HCT116 (cell line): ENCODE data around the gene LY86. TPM values are rescaled to one million over a fixed set of nuclear protein-coding genes. Genes with fewer than 3 reads are reported as not detected.

Source experiments
- ATAC-seq: fragments of 200-7000 bp; cut with Tn5 transposase; 2 replicates; pipeline ENCODE4 v1.9.1; 2020; ENCODE audit warnings: mild to moderate bottlenecking, moderate library complexity
- BruUV-seq: library from RNA; stranded (reverse); fragments of 400-500 nt; replicated peaks from 2 replicates; lab custom pipeline; 2021; lab: Mats Ljungman, UMichigan
- CTCF ChIA-PET: fragments of 300-600 bp; sonication (Branson Sonifier 250); formaldehyde crosslinking; loops from one replicate; lab custom pipeline; 2021; ENCODE audit warnings: antibody characterized with exemption; lab: Charles Lee
- POLR2A ChIA-PET: fragments of 300-600, 350-600 bp; sonication (Branson Sonifier 250); formaldehyde crosslinking; loops from one replicate; lab custom pipeline; 2021; ENCODE audit warnings: antibody characterized with exemption; lab: Charles Lee
- RAD21 ChIA-PET, 2 experiments: fragments of 300-600 bp; sonication (Branson Sonifier 250); formaldehyde crosslinking; loops; one replicate each; lab custom pipeline; 2023; ENCODE audit warnings: low total read pairs in 2 of 2; ENCODE audit not compliant: uncharacterized antibody in 2 of 2, unreplicated experiment in 2 of 2, low non-redundant PET in 1 of 2; lab: Charles Lee
- DNase-seq: peaks from one replicate; pipeline ENCODE4 v3.0.0-alpha.2; 2010; ENCODE audit warnings: low read depth, low spot score
- H2AFZ ChIP-seq: fragments of 200-600 bp; shearing (Covaris generic), sonication (generic); 2 replicates; pipeline ENCODE4 v1.6.1; 2017; ENCODE audit warnings: low read depth, mixed run types, mixed read lengths, antibody characterized with exemption, low read length; ENCODE audit not compliant: poor library complexity, severe bottlenecking
- H3K27ac ChIP-seq: 2 replicates; pipeline ENCODE4 v1.5.1; 2012; ENCODE audit warnings: low read depth, low read length
- H3K27me3 ChIP-seq: fragments of 200-600 bp; sonication (generic); 2 replicates; pipeline ENCODE4 v1.6.1; 2016; ENCODE audit warnings: mixed run types, low read length, mixed read lengths; ENCODE audit not compliant: insufficient read depth
- H3K36me3 ChIP-seq, 2 experiments: fragments of 200-500 bp in 1 of 2; fragments of 200-600 bp in 1 of 2; sonication (Bioruptor generic) in 1 of 2; sonication (generic) in 1 of 2; 2 replicates each; pipeline versions ENCODE4 v1.5.1 to v1.6.1; 2014 to 2016; ENCODE audit warnings: low read length in 2 of 2, inconsistent platforms in 1 of 2, mixed read lengths in 1 of 2, mixed run types in 1 of 2; ENCODE audit not compliant: insufficient read depth in 2 of 2, control insufficient read depth in 1 of 2
- H3K4me1 ChIP-seq, 2 experiments: fragments of 200-600 bp in 1 of 2; sonication (generic) in 1 of 2; 2 replicates each; pipeline versions ENCODE4 v1.5.1 to v1.6.1; 2012 to 2017; ENCODE audit warnings: low read length in 2 of 2, inconsistent platforms in 1 of 2, mild to moderate bottlenecking in 1 of 2, mixed read lengths in 1 of 2, mixed run types in 1 of 2, moderate library complexity in 1 of 2; ENCODE audit not compliant: insufficient read depth in 2 of 2, control insufficient read depth in 1 of 2
- H3K4me2 ChIP-seq: fragments of 200-600 bp; sonication (generic); 2 replicates; pipeline ENCODE4 v1.6.1; 2017; ENCODE audit warnings: mixed run types, low read length, mixed read lengths
- H3K4me3 ChIP-seq, 2 experiments: fragments of 200-600 bp in 1 of 2; sonication (generic) in 1 of 2; replicated peaks in 1 of 2; 2 replicates each; pipeline ENCODE4 v1.5.1; 2011 to 2016; ENCODE audit warnings: low read length in 2 of 2, control low read depth in 1 of 2, low read depth in 1 of 2, mild to moderate bottlenecking in 1 of 2, mixed read lengths in 1 of 2, mixed run types in 1 of 2
- H3K79me2 ChIP-seq: fragments of 200-600 bp; sonication (generic); 2 replicates; pipeline ENCODE4 v1.6.1; 2017; ENCODE audit warnings: mild to moderate bottlenecking, mixed run types, low read length, moderate library complexity, mixed read lengths; ENCODE audit not compliant: insufficient read depth
- H3K9ac ChIP-seq: fragments of 200-600 bp; sonication (generic); 2 replicates; pipeline ENCODE4 v1.6.1; 2016; ENCODE audit warnings: low read length, mixed read lengths
- H3K9me2 ChIP-seq: fragments of 200-600 bp; sonication (generic), shearing (Covaris generic); 2 replicates; pipeline ENCODE4 v1.6.1; 2017; ENCODE audit warnings: mixed run types, mild to moderate bottlenecking, moderate library complexity; ENCODE audit not compliant: insufficient read depth
- H3K9me3 ChIP-seq, 2 experiments: fragments of 200-500 bp in 1 of 2; fragments of 200-600 bp in 1 of 2; sonication (Bioruptor generic) in 1 of 2; sonication (generic) in 1 of 2; 2 replicates each; pipeline ENCODE4 v1.6.1; 2014 to 2017; ENCODE audit warnings: low read length in 2 of 2, mixed read lengths in 2 of 2, inconsistent platforms in 1 of 2, low read depth in 1 of 2, mild to moderate bottlenecking in 1 of 2, mixed run types in 1 of 2, moderate library complexity in 1 of 2; ENCODE audit not compliant: control insufficient read depth in 1 of 2, insufficient read depth in 1 of 2
- H4K20me1 ChIP-seq: fragments of 200-600 bp; sonication (generic), shearing (Covaris generic); 2 replicates; pipeline ENCODE4 v1.6.1; 2017; ENCODE audit warnings: mixed run types, mild to moderate bottlenecking, moderate library complexity; ENCODE audit not compliant: insufficient read depth
- ATF3 ChIP-seq: IDR thresholded peaks from 2 replicates; pipeline ENCODE4 v1.6.1; 2012
- CBX3 ChIP-seq: IDR thresholded peaks from 2 replicates; pipeline ENCODE4 v1.6.1; 2012; ENCODE audit warnings: low read depth
- CTCF ChIP-seq, 3 experiments: fragments of 200-600 bp in 1 of 3; sonication (generic) in 1 of 3; IDR thresholded peaks in 2 of 3; conservative IDR thresholded peaks in 1 of 3; 2 replicates each; pipeline ENCODE4 v1.5.1; 2012 to 2017; ENCODE audit warnings: low read depth in 2 of 3, low read length in 2 of 3, antibody characterized with exemption in 1 of 3, borderline replicate concordance in 1 of 3, control low read depth in 1 of 3, mild to moderate bottlenecking in 1 of 3, mixed read lengths in 1 of 3, mixed run types in 1 of 3, moderate library complexity in 1 of 3; ENCODE audit not compliant: insufficient read depth in 1 of 3
- EZH2 ChIP-seq: fragments of 200-600 bp; sonication (generic); IDR thresholded peaks from 2 replicates; pipeline ENCODE4 v1.6.1; 2017; ENCODE audit warnings: antibody characterized with exemption, mixed run types
- EZH2phosphoT487 ChIP-seq: fragments of 200-600 bp; IDR thresholded peaks from 2 replicates; pipeline ENCODE4 v1.6.1; 2018; ENCODE audit warnings: antibody characterized with exemption, borderline replicate concordance
- FOSL1 ChIP-seq: IDR thresholded peaks from 2 replicates; pipeline ENCODE4 v1.6.1; 2012; ENCODE audit warnings: low read depth
- JUND ChIP-seq: IDR thresholded peaks from 2 replicates; pipeline ENCODE4 v1.6.1; 2012
- MAX ChIP-seq: IDR thresholded peaks from 2 replicates; pipeline ENCODE4 v1.6.1; 2012
- POLR2A ChIP-seq: IDR thresholded peaks from 2 replicates; pipeline ENCODE4 v1.7.0; 2011; ENCODE audit warnings: borderline replicate concordance; ENCODE audit not compliant: insufficient read depth, insufficient read length; ENCODE audit errors: extremely low read depth
- POLR2AphosphoS5 ChIP-seq: IDR thresholded peaks from 2 replicates; pipeline ENCODE4 v1.6.1; 2011; ENCODE audit warnings: mild to moderate bottlenecking, low read depth, low read length, moderate library complexity
- REST ChIP-seq: IDR thresholded peaks from 2 replicates; pipeline ENCODE4 v1.6.1; 2012; ENCODE audit warnings: low read depth
- SIN3A ChIP-seq: IDR thresholded peaks from 2 replicates; pipeline ENCODE4 v1.6.1; 2012; ENCODE audit warnings: low read depth
- SRF ChIP-seq: IDR thresholded peaks from 2 replicates; pipeline ENCODE4 v1.6.1; 2012; ENCODE audit warnings: low read depth
- YY1 ChIP-seq: IDR thresholded peaks from 2 replicates; pipeline ENCODE4 v1.6.1; 2011; ENCODE audit warnings: low read length, low read depth, moderate library complexity, mild to moderate bottlenecking; ENCODE audit not compliant: insufficient replicate concordance; ENCODE audit errors: extremely low read depth
- ZBTB33 ChIP-seq: IDR thresholded peaks from 2 replicates; pipeline ENCODE4 v1.6.1; 2011; ENCODE audit warnings: mild to moderate bottlenecking, low read length, moderate library complexity; ENCODE audit not compliant: insufficient replicate concordance; ENCODE audit errors: extremely low read depth
- ZNF274 ChIP-seq: fragments of 200-500 bp; sonication (Bioruptor generic); IDR thresholded peaks from 2 replicates; pipeline ENCODE4 v1.6.1; 2014; ENCODE audit warnings: mild to moderate bottlenecking, low read depth, low read length, inconsistent platforms
- intact Hi-C: fragments of 100-400 bp; cut with micrococcal nuclease; formaldehyde crosslinking; loops from 2 replicates; pipeline ENCODE4 v1.10.0; 2022
- total RNA-seq: library from RNA; stranded (reverse); gene quantifications from one replicate; pipeline ENCODE4 v1.2.1, GENCODE V29; 2021; ENCODE audit not compliant: unreplicated experiment

LY86 gene
- total RNA-seq, 1 experiment from 2014 or later: not detected

GRCh38 chr6:6623553-6623952 lies 35.0 kb downstream of the LY86 start:
- Histone ChIP-seq H3K9ac (no peak overlapping the region), H3K4me2 (no peak overlapping the region), H3K9me2 (no peaks in the 10 kb centered on the region), H4K20me1 (no peaks in the 10 kb centered on the region), H3K27me3 (peaks cover 40% of the 10 kb centered on the region), H3K36me3 (no peaks in the 10 kb centered on the region), H3K79me2 (no peaks in the 10 kb centered on the region), H2AFZ (no peak overlapping the region), H3K9me3 (no peaks in the 10 kb centered on the region), H3K27ac (no peak overlapping the region), H3K4me1 (no peaks in the 10 kb centered on the region), H3K4me3 (no peak overlapping the region)
- DNase-seq (no peak), ATAC-seq (no peak)
- CTCF ChIA-PET: no interaction called here
- TF ChIP-seq CBX3: no peak
- no peak for TF ChIP-seq FOSL1
- no peak for TF ChIP-seq SIN3A
- no peak for TF ChIP-seq MAX
- TF ChIP-seq JUND: no peak
- TF ChIP-seq REST: no peak
- no peak for TF ChIP-seq EZH2phosphoT487
- TF ChIP-seq CTCF (IDR thresholded peaks at IDR 0.05 in 2 of 3, conservative IDR thresholded peaks at IDR 0.05 in 1 of 3; ENCODE audit: borderline replicate concordance in 1 of 3, insufficient read depth in 1 of 3, low read depth in 2 of 3, low read length in 2 of 3): no peak
- TF ChIP-seq POLR2AphosphoS5: no peak
- no peak for TF ChIP-seq ZBTB33
- TF ChIP-seq EZH2: no peak
- TF ChIP-seq ATF3: no peak
- TF ChIP-seq ZNF274: no peak
- TF ChIP-seq SRF: no peak
- TF ChIP-seq POLR2A: no peak
- TF ChIP-seq YY1: no peak
- RAD21 ChIA-PET: no interaction called here
- POLR2A ChIA-PET: no interaction called here
- intact Hi-C loops: no loop called here
- BruUV-seq: no TSS peak
